Measurements from ENCODE around the gene EIF3F.

EIF3F gene

DNA sequence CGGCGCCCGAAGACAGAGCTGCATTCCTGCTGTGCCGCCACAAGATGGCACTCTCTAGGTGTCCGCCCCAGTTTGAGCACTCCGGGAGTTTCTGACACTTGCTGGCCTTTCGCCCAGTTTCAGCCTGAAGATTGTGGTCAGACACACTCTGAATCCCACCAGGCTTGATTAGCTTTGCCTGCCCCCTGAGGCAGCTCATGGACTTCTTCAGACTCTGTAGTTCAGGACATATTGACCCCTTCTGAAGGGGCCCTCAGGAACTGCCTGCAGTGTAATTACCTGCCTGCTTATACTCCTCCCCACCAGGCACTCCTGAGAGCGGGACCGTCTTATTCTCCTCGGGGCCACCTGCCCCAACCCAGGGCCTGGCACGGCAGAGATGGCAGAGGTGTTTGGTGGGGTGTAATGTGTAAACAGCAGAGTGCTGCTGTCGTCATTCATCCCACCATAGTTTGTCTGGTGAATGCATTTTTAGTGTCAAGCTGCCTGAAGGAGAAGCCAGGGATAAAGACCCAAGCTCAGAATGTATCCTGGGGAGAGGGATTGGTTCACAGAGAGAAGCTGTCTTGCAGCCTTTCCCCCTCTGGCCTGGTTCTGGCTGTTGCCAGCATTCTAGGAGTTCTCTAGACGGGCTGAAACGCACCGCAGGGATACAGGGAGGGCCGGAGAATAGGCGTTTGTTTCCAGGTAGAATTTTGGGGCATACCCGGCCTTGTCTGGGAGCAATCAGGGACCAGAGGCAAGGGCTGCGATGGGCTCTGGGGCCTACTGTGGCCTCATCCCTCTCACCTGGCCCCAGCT, 46.4 kb downstream of the EIF3F start:
- H3K4me3 ChIP-seq (replicated peaks; ENCODE audit: insufficient read depth, low read length) = no peak overlapping the region
- H3K27me3 ChIP-seq (ENCODE audit: insufficient read depth, poor library complexity, severe bottlenecking) = no peaks in the 10 kb centered on the region
- peak in 1 of 2 experiments; percentile 39 for DNase-seq (ENCODE audit: low read depth in 1 of 2, low spot score in 1 of 2)
- TF ChIP-seq, protein P1, sequence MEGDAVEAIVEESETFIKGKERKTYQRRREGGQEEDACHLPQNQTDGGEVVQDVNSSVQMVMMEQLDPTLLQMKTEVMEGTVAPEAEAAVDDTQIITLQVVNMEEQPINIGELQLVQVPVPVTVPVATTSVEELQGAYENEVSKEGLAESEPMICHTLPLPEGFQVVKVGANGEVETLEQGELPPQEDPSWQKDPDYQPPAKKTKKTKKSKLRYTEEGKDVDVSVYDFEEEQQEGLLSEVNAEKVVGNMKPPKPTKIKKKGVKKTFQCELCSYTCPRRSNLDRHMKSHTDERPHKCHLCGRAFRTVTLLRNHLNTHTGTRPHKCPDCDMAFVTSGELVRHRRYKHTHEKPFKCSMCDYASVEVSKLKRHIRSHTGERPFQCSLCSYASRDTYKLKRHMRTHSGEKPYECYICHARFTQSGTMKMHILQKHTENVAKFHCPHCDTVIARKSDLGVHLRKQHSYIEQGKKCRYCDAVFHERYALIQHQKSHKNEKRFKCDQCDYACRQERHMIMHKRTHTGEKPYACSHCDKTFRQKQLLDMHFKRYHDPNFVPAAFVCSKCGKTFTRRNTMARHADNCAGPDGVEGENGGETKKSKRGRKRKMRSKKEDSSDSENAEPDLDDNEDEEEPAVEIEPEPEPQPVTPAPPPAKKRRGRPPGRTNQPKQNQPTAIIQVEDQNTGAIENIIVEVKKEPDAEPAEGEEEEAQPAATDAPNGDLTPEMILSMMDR (IDR thresholded peaks at IDR 0.05; ENCODE audit: insufficient read depth, low read length) = peak; percentile 79
- no peak for TF ChIP-seq GABPA (IDR thresholded peaks at IDR 0.05; ENCODE audit: low read depth)
- no peak overlapping the region for H3K27ac ChIP-seq (replicated peaks)

GRCh38 chr11:8034106-8034585, 47.0 kb downstream of the EIF3F start:
- Histone ChIP-seq H3K27me3 (ENCODE audit: insufficient read depth, poor library complexity, severe bottlenecking) (no peaks in the 10 kb centered on the region), H3K4me3 (replicated peaks; ENCODE audit: insufficient read depth, low read length) (no peak overlapping the region), H3K27ac (replicated peaks) (no peak overlapping the region)
- TF ChIP-seq SPI1 (IDR thresholded peaks at IDR 0.05; ENCODE audit: borderline replicate concordance, low read depth) = no peak
- no peak for DNase-seq (ENCODE audit: low read depth in 1 of 2, low spot score in 1 of 2)

DNA sequence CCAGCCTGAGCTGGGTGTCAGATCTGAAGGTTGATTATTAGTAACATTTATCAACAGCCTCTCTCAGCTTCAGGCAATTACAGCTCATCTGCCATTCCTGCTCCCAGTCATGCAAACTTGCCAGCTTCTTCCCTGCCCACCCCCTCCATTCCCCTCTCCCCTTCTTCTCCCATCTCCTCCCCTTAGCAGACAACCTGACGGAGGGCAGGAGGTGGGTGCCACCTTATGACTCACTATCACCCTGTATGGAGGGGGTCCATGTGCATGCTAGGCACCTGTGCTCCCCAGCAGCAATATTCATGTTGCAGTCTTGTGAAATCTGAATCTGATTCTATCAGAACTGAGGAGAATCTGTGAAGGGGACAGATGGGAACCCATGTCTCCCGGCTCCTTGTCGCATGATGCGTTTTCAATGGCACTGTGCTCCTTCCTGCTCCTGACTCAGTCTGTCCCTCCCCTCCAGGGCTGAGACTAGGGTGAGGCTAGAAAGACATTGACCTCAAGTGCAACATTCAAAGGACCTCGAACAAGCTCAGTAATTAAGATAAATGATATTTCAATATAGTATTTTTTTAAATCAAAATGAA, 47.6 kb downstream of the EIF3F start:
- DNase-seq (ENCODE audit: low read depth in 1 of 2, low spot score in 1 of 2) = no peak
- no peaks in the 10 kb centered on the region for H3K27me3 ChIP-seq (ENCODE audit: insufficient read depth, poor library complexity, severe bottlenecking)
- TF ChIP-seq REST (IDR thresholded peaks at IDR 0.05; ENCODE audit: insufficient replicate concordance, low read depth) = no peak
- TF ChIP-seq, protein P1 (IDR thresholded peaks at IDR 0.05; ENCODE audit: insufficient read depth, low read length) = no peak
- no peak for TF ChIP-seq POLR2AphosphoS5 (IDR thresholded peaks at IDR 0.05; ENCODE audit: low read depth)
- TF ChIP-seq GABPA (IDR thresholded peaks at IDR 0.05; ENCODE audit: low read depth) = no peak
- no peak for TF ChIP-seq SPI1 (IDR thresholded peaks at IDR 0.05; ENCODE audit: borderline replicate concordance, low read depth)
- H3K4me3 ChIP-seq (replicated peaks; ENCODE audit: insufficient read depth, low read length) = no peak overlapping the region
- no peak overlapping the region for H3K27ac ChIP-seq (replicated peaks)

DNA sequence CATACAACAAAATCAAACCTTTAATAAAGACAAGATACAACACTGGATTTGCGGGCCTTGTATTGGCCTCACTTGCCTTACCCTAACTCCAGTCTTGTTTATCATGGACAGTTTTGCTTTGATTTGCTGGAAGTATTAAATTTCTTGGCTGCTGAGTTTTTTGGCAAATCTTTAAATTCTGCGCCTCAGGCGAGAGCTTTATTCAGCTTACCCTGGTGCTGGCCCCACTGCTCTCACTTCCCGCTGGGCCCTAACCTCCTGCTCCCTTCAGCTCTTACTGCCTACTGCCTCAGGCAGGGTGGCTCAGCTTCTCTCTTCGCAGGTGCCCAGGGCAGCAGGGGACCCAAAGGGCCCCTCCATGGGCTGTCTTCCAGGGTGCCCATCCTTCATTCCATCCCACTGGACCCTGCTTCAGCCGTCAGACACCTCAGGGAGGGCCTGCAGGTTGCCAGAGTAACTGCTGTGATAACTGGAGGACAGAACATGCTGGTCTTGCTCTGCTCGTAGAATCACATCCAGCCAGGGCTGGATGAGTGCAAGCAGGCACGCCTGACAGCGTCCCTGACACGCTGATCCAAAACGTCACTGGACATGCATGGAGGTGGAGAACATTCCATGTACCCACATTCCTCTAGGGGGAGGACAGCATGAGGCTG, 48.2 kb downstream of the EIF3F start:
- Histone ChIP-seq H3K27ac (replicated peaks) (no peak overlapping the region), H3K4me3 (replicated peaks; ENCODE audit: insufficient read depth, low read length) (no peak overlapping the region), H3K27me3 (ENCODE audit: insufficient read depth, poor library complexity, severe bottlenecking) (no peaks in the 10 kb centered on the region)
- TF ChIP-seq, protein P1 (IDR thresholded peaks at IDR 0.05; ENCODE audit: insufficient read depth, low read length) = no peak
- DNase-seq (ENCODE audit: low read depth in 1 of 2, low spot score in 1 of 2) = no peak

All from HL-60 (cell line).